A673 (cell line): Measurements from ENCODE around the gene SLC25A21. TPM values are rescaled to one million over a fixed set of nuclear protein-coding genes. Genes with fewer than 3 reads are reported as not detected.

ENCODE experiments used
- BruUV-seq: library from RNA; stranded (reverse); fragments of 400-500 nt; replicated peaks from 2 replicates; lab custom pipeline; 2021; lab: Mats Ljungman, UMichigan
- CTCF ChIA-PET: fragments of 300-600 bp; sonication (Branson Sonifier 250); formaldehyde crosslinking; loops from one replicate; lab custom pipeline; 2022; ENCODE audit warnings: antibody characterized with exemption; lab: Charles Lee
- POLR2A ChIA-PET: fragments of 300-600 bp; sonication (Branson Sonifier 250); formaldehyde crosslinking; loops from one replicate; lab custom pipeline; 2022; ENCODE audit warnings: antibody characterized with exemption; ENCODE audit not compliant: low non-redundant PET; lab: Charles Lee
- DNase-seq: peaks from one replicate; pipeline ENCODE4 v3.0.0-alpha.2; 2015; ENCODE audit warnings: low spot score
- H3K27ac ChIP-seq: fragments of 200-600 bp; sonication (generic); 2 replicates; pipeline ENCODE4 v1.5.1; 2016; ENCODE audit warnings: mixed run types, low read depth, mild to moderate bottlenecking, mixed read lengths, antibody characterized with exemption, low read length; ENCODE audit not compliant: poor library complexity, severe bottlenecking
- H3K27me3 ChIP-seq: fragments of 200-600 bp; sonication (generic); replicated peaks from 2 replicates; pipeline ENCODE4 v1.6.1; 2017; ENCODE audit warnings: mixed run types, low read depth, mild to moderate bottlenecking, mixed read lengths, antibody characterized with exemption, low read length; ENCODE audit not compliant: insufficient read depth, poor library complexity
- H3K36me3 ChIP-seq: fragments of 200-600 bp; sonication (generic); 2 replicates; pipeline ENCODE4 v1.6.1; 2016; ENCODE audit warnings: mixed run types, mild to moderate bottlenecking, mixed read lengths, antibody characterized with exemption, low read length; ENCODE audit not compliant: insufficient read depth, poor library complexity, severe bottlenecking
- H3K4me1 ChIP-seq: fragments of 200-600 bp; sonication (generic); 2 replicates; pipeline ENCODE4 v1.6.1; 2017; ENCODE audit warnings: mixed run types, mild to moderate bottlenecking, mixed read lengths, antibody characterized with exemption, low read length; ENCODE audit not compliant: insufficient read depth, poor library complexity, severe bottlenecking
- H3K4me3 ChIP-seq: fragments of 200-600 bp; sonication (generic); 2 replicates; pipeline ENCODE4 v1.5.1; 2016; ENCODE audit warnings: low read depth, mixed run types, mild to moderate bottlenecking, mixed read lengths, low read length; ENCODE audit not compliant: poor library complexity, severe bottlenecking
- H3K9me3 ChIP-seq: fragments of 200-600 bp; sonication (generic); 2 replicates; pipeline ENCODE4 v1.6.1; 2016; ENCODE audit warnings: mixed run types, low read depth, mild to moderate bottlenecking, mixed read lengths, antibody characterized with exemption, low read length; ENCODE audit not compliant: poor library complexity, severe bottlenecking
- CTCF ChIP-seq: fragments of 300-800, 200-600 bp; sonication (generic); conservative IDR thresholded peaks from 2 replicates; pipeline ENCODE4 v1.5.1; 2017; ENCODE audit warnings: low read depth, mild to moderate bottlenecking, antibody characterized with exemption, low read length, moderate library complexity, mixed read lengths
- EZH2 ChIP-seq: fragments of 200-600 bp; sonication (generic); IDR thresholded peaks from 2 replicates; pipeline ENCODE4 v1.6.1; 2017; ENCODE audit warnings: borderline replicate concordance, low read depth, mild to moderate bottlenecking, mixed read lengths, antibody characterized with exemption, low read length; ENCODE audit not compliant: poor library complexity, severe bottlenecking
- intact Hi-C: fragments of 100-400 bp; cut with micrococcal nuclease; formaldehyde crosslinking; loops from one replicate; pipeline ENCODE4 v1.10.0; 2022; ENCODE audit not compliant: unreplicated experiment
- total RNA-seq: library from RNA; stranded (reverse); gene quantifications from 2 replicates; pipeline ENCODE4 v1.2.3, GENCODE V29; 2021

The SLC25A21 gene
- total RNA-seq, 1 experiment from 2014 or later = 4.7 TPM

DNA sequence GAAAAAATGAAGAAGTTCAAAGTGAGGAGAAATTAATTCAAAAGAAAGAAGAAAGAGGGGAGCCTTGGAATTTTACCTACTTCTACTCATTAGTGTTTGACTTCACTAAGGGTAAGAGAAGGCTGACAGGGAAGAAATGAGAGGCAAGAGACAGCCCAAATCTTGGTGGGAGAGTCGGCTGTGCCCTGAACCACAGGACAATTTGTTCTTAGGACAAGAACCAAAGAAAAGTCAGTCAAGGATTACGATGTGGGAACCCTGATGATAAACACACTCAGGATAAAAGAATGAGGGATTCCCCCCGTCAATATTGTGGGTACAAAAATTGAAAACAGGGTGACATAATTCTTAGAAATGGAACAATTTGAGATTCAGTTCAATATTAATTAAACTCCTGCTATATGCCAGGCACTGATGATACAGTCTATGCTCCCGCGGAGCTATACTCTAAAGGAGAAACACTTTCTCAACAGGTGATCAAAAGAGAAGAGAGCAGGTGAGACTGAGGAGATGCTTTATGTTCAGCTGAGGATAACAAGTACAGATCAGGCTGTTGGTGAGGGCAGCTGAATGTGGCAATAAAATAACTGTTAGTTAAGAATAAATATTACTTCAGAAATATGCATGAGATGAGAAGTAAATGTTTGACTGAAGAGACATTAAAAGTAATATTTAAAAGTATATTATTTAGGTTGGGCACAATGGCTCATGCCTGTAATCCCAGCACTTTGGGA is 175.4 kb downstream of the SLC25A21 start:
- no peak for DNase-seq
- Histone ChIP-seq H3K27ac (no peak overlapping the region), H3K9me3 (no peaks in the 10 kb centered on the region), H3K27me3 (no peaks in the 10 kb centered on the region), H3K4me1 (peaks cover 8% of the 10 kb centered on the region), H3K36me3 (no peaks in the 10 kb centered on the region), H3K4me3 (no peak overlapping the region)
- CTCF ChIA-PET = no interaction called here
- intact Hi-C loops = no loop called here
- BruUV-seq = no TSS peak
- TF ChIP-seq CTCF = no peak
- no peak for TF ChIP-seq EZH2
- POLR2A ChIA-PET = no interaction called here

DNA sequence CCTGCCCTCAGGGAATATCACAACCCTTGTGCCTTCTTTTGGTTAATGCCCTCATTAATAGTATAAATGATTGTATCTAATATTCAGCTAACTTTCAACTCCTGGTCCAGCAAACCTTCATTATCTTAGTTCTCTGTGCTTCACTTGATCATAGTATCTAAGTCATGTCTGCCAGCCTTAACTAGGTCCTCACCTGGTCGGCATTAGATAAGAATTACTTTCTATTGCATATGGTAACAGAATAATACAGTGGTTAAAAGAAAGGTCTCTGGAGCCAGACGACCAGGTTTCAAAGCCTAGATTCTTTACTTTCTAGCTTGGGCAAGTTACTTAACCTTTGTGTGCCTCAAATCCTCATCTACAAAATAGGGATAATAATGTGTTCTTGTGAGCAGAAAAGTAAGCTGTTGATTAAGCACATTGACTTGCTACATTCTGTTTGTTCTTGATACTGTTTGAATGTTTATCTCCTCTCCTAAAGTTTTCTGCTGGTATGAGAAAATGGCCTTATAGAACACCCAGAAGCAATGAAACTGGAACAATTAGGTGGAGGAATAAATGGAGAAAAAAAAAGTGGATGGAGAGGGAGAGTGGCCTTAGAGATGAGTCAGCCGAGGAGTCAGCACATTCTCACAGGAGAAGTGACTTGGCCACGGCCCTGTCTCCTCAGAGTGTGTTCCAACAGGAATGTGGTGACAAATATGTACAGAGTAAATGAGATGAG is 176.1 kb downstream of the SLC25A21 start:
- Histone ChIP-seq H3K27me3 (no peaks in the 10 kb centered on the region), H3K4me1 (peaks cover 8% of the 10 kb centered on the region), H3K27ac (no peak overlapping the region), H3K9me3 (no peaks in the 10 kb centered on the region), H3K36me3 (no peaks in the 10 kb centered on the region), H3K4me3 (no peak overlapping the region)
- intact Hi-C loops = no loop called here
- BruUV-seq = no TSS peak
- no peak for DNase-seq
- TF ChIP-seq CTCF = no peak
- TF ChIP-seq EZH2 = no peak
- POLR2A ChIA-PET = interaction anchor here (0.6 kb wide), 1 partner anchor 1258 kb away, joined by 5 read pairs; no protein-coding TSS in a partner anchor
- CTCF ChIA-PET = no interaction called here

GRCh38 chr14:36989806-36990205 is 182.6 kb downstream of the SLC25A21 start:
- no peak for DNase-seq
- Histone ChIP-seq H3K27me3 (no peaks in the 10 kb centered on the region), H3K36me3 (no peaks in the 10 kb centered on the region), H3K27ac (no peak overlapping the region), H3K9me3 (no peaks in the 10 kb centered on the region), H3K4me1 (peaks cover 8% of the 10 kb centered on the region), H3K4me3 (no peak overlapping the region)
- ChIA-PET POLR2A (no interaction called here), CTCF (no interaction called here)
- no TSS peak for BruUV-seq
- intact Hi-C loops = no loop called here
- no peak for TF ChIP-seq EZH2
- no peak for TF ChIP-seq CTCF
